Skeletal muscle tissue (tissue), 4 donors: Measurements from ENCODE around the gene KIRREL2. TPM values are rescaled to one million over a fixed set of nuclear protein-coding genes. Genes with fewer than 3 reads are reported as not detected.
"Not testable (repeated sequence)": the region's sequence is repeated elsewhere in the genome, so short reads cannot be mapped to it uniquely, and the experiment has no call there.

Experiments
- H3K27ac ChIP-seq: one replicate; pipeline ENCODE4 v1.7.0; 2013; ENCODE audit warnings: mild to moderate bottlenecking, low read depth, low read length, inconsistent platforms
- H3K27me3 ChIP-seq, 3 donors: one replicate each; pipeline ENCODE4 v1.7.0; 2013; ENCODE audit warnings: low read length in 3 of 3; ENCODE audit not compliant: control insufficient read depth in 3 of 3, insufficient read depth in 3 of 3
- H3K36me3 ChIP-seq, 3 donors: one replicate each; pipeline ENCODE4 v1.7.0; 2013; ENCODE audit warnings: low read length in 3 of 3; ENCODE audit not compliant: control insufficient read depth in 3 of 3, insufficient read depth in 3 of 3
- H3K4me1 ChIP-seq, 3 donors: one replicate each; pipeline ENCODE4 v1.7.0; 2013; ENCODE audit warnings: low read length in 3 of 3, mild to moderate bottlenecking in 3 of 3; ENCODE audit not compliant: control insufficient read depth in 3 of 3, insufficient read depth in 3 of 3
- H3K4me3 ChIP-seq, 3 donors: one replicate each; pipeline ENCODE4 v1.7.0; 2013; ENCODE audit warnings: low read length in 3 of 3
- H3K9ac ChIP-seq, 3 donors: one replicate each; pipeline ENCODE4 v1.7.0; 2013; ENCODE audit warnings: low read length in 3 of 3, mild to moderate bottlenecking in 3 of 3, moderate library complexity in 2 of 3, low read depth in 1 of 3
- H3K9me3 ChIP-seq, 3 donors: one replicate each; pipeline ENCODE4 v1.7.0; 2013; ENCODE audit warnings: low read length in 3 of 3; ENCODE audit not compliant: control insufficient read depth in 3 of 3
- total RNA-seq: library from RNA; depleted of rRNA; stranded (reverse); fragments of >200 nt; gene quantifications from one replicate; pipeline ENCODE4 v1.2.3, GENCODE V29; 2014
- donor health status: Osteomylitis.

KIRREL2 gene
- total RNA-seq, 1 donor from 2014 or later = not detected

GRCh38 chr19:35824150-35824549, 32.6 kb upstream of the KIRREL2 start:
- Histone ChIP-seq H3K27ac (no peak overlapping the region), H3K4me1 (no peaks in the 10 kb centered on the region), H3K9ac (no peak overlapping the region), H3K27me3 (peaks cover 2 to 12% (median 7%) of the 10 kb centered on the region in 3 donors), H3K36me3 (no peaks in the 10 kb centered on the region), H3K9me3 (no peaks in the 10 kb centered on the region), H3K4me3 (no peak overlapping the region)

- Histone ChIP-seq H3K36me3 (no peaks in the 10 kb centered on the region), H3K27ac (no peak overlapping the region), H3K9ac (no peak overlapping the region), H3K9me3 (peaks cover 0 to 3% (median 0%) of the 10 kb centered on the region in 3 donors), H3K4me3 (no peak overlapping the region), H3K27me3 (peaks cover 6 to 26% (median 9%) of the 10 kb centered on the region in 3 donors), H3K4me1 (no peaks in the 10 kb centered on the region)
Measured at GRCh38 chr19:35828692-35829301, 27.9 kb upstream of the KIRREL2 start.

- H3K9ac ChIP-seq = no peak overlapping the region
- peaks cover 0 to 3% (median 0%) of the 10 kb centered on the region in 3 donors for H3K9me3 ChIP-seq
- no peaks in the 10 kb centered on the region for H3K4me1 ChIP-seq
- no peak overlapping the region for H3K27ac ChIP-seq
- no peaks in the 10 kb centered on the region for H3K36me3 ChIP-seq
- H3K27me3 ChIP-seq = peaks cover 6 to 26% (median 11%) of the 10 kb centered on the region in 3 donors
- no peak overlapping the region for H3K4me3 ChIP-seq
Measured at GRCh38 chr19:35830986-35831385, 25.7 kb upstream of the KIRREL2 start.

- Histone ChIP-seq H3K9me3 (peaks cover 0 to 3% (median 0%) of the 10 kb centered on the region in 3 donors), H3K4me3 (no peak overlapping the region), H3K27ac (no peak overlapping the region), H3K9ac (no peak overlapping the region), H3K27me3 (peaks cover 6 to 23% (median 7%) of the 10 kb centered on the region in 3 donors), H3K36me3 (no peaks in the 10 kb centered on the region), H3K4me1 (no peaks in the 10 kb centered on the region)
Measured at GRCh38 chr19:35832054-35832453, 24.7 kb upstream of the KIRREL2 start.

- Histone ChIP-seq H3K9me3 (peaks cover 0 to 4% (median under 1%) of the 10 kb centered on the region in 3 donors), H3K4me3 (no peak overlapping the region), H3K9ac (no peak overlapping the region), H3K27ac (no peak overlapping the region), H3K27me3 (peaks cover 6 to 23% (median 7%) of the 10 kb centered on the region in 3 donors), H3K36me3 (no peaks in the 10 kb centered on the region), H3K4me1 (no peaks in the 10 kb centered on the region)
Measured at GRCh38 chr19:35833972-35834371, 22.7 kb upstream of the KIRREL2 start.

GRCh38 chr19:35836096-35836495, 20.6 kb upstream of the KIRREL2 start:
- not testable (repeated sequence) for H3K27ac ChIP-seq, H3K4me1 ChIP-seq, H3K9ac ChIP-seq, H3K36me3 ChIP-seq, H3K9me3 ChIP-seq, H3K4me3 ChIP-seq
- H3K27me3 ChIP-seq = peaks cover 1 to 19% (median 7%) of the 10 kb centered on the region in 3 donors

- Histone ChIP-seq H3K4me3 (no peak overlapping the region), H3K27me3 (peaks cover 44 to 51% (median 50%) of the 10 kb centered on the region in 3 donors), H3K9ac (no peak overlapping the region), H3K36me3 (no peaks in the 10 kb centered on the region), H3K9me3 (peaks cover 0 to 5% (median 3%) of the 10 kb centered on the region in 3 donors), H3K4me1 (peaks cover 0 to 6% (median 5%) of the 10 kb centered on the region in 3 donors), H3K27ac (no peak overlapping the region)
Measured at GRCh38 chr19:35841961-35842595, 14.6 kb upstream of the KIRREL2 start.

GRCh38 chr19:35842666-35843272, 13.9 kb upstream of the KIRREL2 start:
- H3K27me3 ChIP-seq = peaks cover 44 to 54% (median 52%) of the 10 kb centered on the region in 3 donors

GRCh38 chr19:35843676-35844481, 12.8 kb upstream of the KIRREL2 start:
- peaks cover 0 to 6% (median 5%) of the 10 kb centered on the region in 3 donors for H3K4me1 ChIP-seq
- peaks cover 54 to 65% (median 64%) of the 10 kb centered on the region in 3 donors for H3K27me3 ChIP-seq
- H3K4me3 ChIP-seq = no peak overlapping the region
- no peak overlapping the region for H3K27ac ChIP-seq
- no peaks in the 10 kb centered on the region for H3K36me3 ChIP-seq
- H3K9ac ChIP-seq = no peak overlapping the region
- H3K9me3 ChIP-seq = peaks cover 0 to 4% (median 3%) of the 10 kb centered on the region in 3 donors

More at GRCh38 chr19:35842666-35843272, 13.9 kb upstream of the KIRREL2 start:
- Histone ChIP-seq H3K9me3 (peaks cover 0 to 5% (median 3%) of the 10 kb centered on the region in 3 donors), H3K27ac (no peak overlapping the region), H3K4me3 (no peak overlapping the region), H3K4me1 (peaks cover 0 to 6% (median 5%) of the 10 kb centered on the region in 3 donors), H3K9ac (no peak overlapping the region), H3K36me3 (no peaks in the 10 kb centered on the region)
